ENCODE results near the gene DNM1.
A peak's percentile ranks its signal among the peaks of the same experiment; 100 is the strongest.

The DNM1 gene

DNA sequence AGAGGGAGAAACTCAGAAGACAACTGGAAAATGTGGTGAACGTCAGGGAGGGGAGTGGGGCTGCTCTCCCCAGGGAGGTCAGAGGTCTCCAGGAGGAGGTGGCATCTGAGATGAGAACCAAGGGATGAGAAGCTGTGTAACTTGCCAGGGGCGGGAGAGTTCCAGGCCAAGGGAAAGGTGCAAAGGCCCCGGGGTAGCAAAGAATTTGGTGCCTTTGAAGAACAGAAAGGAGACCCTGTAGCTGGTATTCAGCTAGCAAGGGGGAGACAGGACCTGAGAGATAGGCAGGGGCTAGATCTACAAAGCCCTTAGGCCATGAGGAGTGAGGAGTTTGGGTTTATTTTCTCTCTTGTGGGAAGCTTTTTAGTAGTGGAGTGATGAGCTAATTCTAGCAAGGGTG is 3.3 kb downstream of the DNM1 start:
- no peak for DNase-seq

GRCh38 chr9:128206916-128207910 is 4.0 kb downstream of the DNM1 start:
- DNase-seq, result no peak

GRCh38 chr9:128208386-128208785 is 5.2 kb downstream of the DNM1 start:
- no peak for DNase-seq

DNA sequence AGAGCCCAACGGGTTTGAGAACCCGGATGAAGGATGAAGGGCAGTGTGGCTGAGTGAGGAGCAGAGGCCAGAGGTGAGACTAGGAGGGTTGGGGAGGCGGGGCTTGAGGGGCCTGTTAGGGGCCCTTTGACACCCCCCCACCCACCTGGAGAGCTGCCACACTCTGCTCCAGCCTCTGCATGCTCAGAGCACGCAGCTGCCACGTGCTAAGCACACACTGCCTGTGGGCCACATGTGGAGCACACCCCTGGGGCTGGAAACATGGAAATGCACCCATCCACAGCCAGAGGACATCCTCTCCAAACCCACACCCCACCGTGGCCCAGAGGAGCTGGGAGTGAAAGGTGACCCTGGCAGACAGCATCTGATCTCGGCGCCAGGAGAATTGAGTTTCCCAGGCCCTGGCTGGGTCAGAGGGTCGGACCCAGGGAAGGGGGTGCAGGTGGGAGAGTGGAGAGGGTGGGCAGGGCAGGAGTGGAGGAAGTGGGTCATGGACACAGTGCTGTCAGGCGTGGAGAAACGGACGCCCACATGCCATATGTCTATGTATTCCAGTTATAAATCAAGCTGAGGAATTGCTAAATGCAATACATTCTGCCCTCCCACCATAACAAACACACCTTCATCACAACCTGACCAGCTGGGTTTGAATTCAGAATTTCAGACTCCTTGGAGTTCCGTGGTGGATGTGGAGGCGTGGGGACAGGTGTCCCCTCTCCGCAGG is 5.9 kb downstream of the DNM1 start:
- DNase-seq, result no peak

DNA sequence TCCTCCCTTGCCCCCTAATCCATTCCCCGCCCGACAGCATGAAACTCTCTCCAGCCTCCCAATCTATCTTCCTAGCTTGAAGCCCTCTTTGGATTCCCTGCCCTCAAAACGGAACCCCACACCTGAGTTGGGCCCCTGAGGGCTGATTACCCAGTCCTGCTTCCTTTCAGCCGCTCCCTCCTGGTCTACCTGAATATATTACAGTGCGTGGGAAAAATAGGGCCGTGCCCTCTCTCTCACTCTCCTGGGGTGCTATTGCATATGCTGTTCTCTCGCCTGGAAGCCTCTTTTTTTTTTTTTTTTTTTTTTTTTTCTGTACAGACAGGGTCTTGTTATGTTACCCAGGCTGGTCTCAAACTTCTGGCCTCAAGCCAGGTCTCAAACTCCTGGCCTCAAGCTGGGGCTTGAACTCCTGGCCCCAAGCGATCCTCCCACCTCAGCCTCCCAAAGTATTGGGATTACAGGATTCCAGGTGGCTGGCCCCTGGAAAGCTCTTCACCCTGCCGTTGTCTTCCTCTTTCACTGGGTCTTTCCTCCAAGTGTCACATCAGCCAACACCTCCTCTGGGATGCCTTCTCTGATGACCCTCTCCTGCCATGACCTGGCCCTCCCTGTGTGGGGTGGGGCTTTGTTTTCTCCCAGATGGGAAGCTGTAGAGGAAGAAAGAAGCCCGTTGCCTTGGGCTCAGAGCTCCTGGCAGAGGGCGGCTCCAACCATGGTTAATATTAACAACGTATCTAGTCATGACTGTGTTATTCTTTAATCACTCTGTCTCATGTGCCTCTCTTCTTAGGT is 8.2 kb downstream of the DNM1 start:
- no peak for DNase-seq

- DNase-seq, result no peak
These were observed 8.8 kb downstream of the DNM1 start for GRCh38 chr9:128211981-128212281.

GRCh38 chr9:128213746-128214497 is 10.7 kb downstream of the DNM1 start:
- DNase-seq, result no peak

GRCh38 chr9:128214571-128215490 is 11.7 kb downstream of the DNM1 start:
- DNase-seq, result no peak

DNA sequence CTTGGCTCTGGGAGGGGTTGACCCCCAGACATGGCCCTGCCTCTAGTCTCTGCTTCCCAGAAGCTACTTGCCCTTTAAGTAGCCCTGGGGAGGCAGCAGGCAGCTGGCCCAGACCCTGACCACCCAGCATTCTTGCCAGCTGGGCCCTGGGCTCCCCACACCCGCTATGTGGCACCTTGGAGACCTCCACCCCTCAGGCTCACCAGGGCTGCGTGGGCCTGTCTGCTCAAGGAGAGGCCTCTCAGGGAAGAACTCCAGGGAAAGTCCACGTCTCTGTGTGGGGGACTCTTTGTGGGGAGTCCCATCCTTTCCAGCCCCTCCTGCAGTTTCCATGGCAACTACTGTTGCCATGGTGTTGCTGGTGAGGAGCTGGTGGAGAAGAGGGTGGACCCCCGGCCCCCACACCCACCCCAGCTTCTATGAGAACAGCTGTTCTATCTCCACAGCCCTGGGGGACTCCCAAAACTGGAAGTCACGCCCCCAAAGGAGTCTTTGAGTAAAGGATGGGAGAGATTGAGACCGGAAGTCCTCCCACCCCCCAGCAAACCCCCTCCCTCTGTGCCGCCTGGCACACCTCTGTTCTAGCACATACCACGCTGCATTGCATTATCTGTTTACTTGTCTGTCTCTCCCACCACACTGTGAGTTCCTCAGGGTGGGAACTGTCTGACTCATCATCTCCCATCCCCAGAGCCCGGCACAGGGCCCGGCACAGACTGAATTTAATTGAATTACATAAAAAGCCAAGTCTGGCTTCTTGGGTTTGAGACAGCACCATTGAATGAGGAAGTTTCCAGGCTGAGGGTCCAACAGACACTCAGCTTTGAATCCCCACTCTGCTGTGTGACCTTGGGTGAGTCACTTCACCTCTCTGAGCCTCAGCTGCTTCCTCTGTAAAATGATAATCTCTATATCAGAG is 12.6 kb downstream of the DNM1 start:
- DNase-seq, result no peak

- DNase-seq, result no peak
These were observed 13.8 kb downstream of the DNM1 start for GRCh38 chr9:128216781-128217553.

- no peak for DNase-seq
These were observed 15.0 kb downstream of the DNM1 start for GRCh38 chr9:128218172-128218517.

DNA sequence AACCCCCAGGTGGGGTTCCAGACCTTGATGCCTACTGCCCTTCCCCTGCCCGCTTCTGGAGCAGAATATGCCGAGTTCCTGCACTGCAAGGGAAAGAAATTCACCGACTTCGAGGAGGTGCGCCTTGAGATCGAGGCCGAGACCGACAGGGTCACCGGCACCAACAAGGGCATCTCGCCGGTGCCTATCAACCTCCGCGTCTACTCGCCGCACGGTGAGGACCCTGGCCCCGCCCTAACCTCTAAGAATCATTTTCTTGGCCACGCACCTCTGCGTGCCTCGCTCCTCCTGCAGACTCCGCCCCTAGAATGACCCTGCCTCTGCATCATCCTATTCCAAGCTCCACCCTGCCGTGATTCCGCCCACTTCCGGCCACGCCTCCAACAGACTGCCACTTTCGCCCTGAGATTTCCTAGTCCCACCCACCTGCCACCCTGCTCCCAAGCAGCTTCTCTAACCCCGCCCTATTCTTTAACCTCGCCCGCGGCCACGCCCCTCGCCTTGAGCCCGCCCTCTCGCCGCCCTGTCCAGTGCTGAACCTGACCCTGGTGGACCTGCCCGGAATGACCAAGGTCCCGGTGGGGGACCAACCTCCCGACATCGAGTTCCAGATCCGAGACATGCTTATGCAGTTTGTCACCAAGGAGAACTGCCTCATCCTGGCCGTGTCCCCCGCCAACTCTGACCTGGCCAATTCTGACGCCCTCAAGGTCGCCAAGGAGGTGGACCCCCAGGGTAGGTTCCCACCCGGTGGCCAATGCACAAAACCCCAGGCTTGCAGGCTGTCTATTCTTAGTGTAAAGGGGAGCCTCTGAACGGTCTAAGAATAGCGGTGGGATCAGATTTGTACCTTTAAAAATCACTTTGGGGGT is 15.6 kb downstream of the DNM1 start:
- DNase-seq, result peak; percentile 97

- DNase-seq, result no peak
These were observed 16.7 kb downstream of the DNM1 start for GRCh38 chr9:128219831-128220230.

- DNase-seq, result no peak
These were observed 18.8 kb downstream of the DNM1 start for GRCh38 chr9:128222026-128222425.

- DNase-seq, result no peak
These were observed 19.9 kb downstream of the DNM1 start for GRCh38 chr9:128222880-128223670.

DNA sequence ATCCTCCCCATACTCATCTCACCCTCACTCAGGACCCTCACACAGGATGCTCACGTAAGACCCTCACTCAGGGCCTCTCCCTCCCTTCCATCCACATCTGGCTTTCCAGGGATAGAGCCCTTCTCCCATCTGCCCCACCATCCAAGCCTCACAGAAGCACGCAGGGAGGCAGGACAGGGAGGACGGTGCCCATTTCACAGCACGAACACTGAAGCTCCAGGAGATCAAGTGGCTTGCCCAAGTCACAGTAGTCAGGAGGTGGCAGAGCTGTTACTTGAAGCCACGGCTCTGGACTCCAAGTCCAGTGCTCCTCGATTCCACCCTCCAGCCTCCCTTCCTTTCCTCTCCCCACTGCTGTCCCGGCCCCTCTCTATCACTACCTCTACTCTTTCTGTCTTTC is 21.7 kb downstream of the DNM1 start:
- no peak for DNase-seq

GRCh38 chr9:128225770-128226411 is 22.7 kb downstream of the DNM1 start:
- no peak for DNase-seq
